GM19035 (cell line): Measurements from ENCODE around the gene TBC1D10A.
A peak's percentile ranks its signal among the peaks of the same experiment; 100 is the strongest.

Source experiments
- ATAC-seq: cut with Tn5 transposase; IDR thresholded peaks from one replicate; pipeline ENCODE4 v1.9.1; 2021; ENCODE audit not compliant: unreplicated experiment

Gene TBC1D10A

DNA sequence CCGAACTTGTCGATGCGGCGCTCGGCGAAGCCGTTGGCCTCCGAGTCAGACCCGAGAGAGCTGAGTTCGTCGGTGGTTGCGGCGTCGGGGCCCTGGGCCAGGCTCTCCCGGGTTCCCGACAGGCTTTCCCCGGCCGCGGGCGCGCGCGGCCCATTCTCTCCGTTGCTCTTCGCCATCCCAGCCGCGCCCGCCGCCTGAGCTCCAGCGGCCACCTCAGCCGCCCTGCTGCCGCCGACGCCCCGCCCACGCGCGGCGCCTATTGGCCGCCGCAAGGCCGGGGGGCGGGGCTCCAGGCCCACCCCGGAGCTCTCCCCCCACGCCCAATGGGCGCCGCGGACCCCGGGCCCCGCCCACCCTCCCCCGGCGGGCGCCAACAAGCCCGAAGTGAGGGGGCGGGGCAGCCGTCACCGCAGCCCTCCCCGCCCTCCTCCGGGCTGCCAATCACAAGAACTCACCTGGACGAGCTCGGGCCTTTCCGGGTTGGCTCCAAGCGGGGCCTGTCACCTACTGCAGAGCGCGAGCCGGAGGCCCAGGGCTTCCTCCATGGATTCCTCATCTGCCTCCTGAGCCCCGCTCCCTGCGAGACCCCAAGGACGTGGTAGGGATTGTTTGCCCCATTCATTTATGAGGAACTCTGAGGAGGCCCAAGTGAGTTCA lies at the start of gene TBC1D10A:
Gene TBC1D10A (minus strand): TSS at position 236 of the 657 bp plus-strand sequence. CDS start 60 bp downstream, at position 176.
- ATAC-seq: peak; percentile 92

- ATAC-seq: no peak
Observed at GRCh38 chr22:30375312-30375849, 48.6 kb upstream of the TBC1D10A start.

- no peak for ATAC-seq
Observed at GRCh38 chr22:30373331-30374325, 46.9 kb upstream of the TBC1D10A start.

- ATAC-seq: no peak
Observed at GRCh38 chr22:30372915-30373314, 46.2 kb upstream of the TBC1D10A start.

DNA sequence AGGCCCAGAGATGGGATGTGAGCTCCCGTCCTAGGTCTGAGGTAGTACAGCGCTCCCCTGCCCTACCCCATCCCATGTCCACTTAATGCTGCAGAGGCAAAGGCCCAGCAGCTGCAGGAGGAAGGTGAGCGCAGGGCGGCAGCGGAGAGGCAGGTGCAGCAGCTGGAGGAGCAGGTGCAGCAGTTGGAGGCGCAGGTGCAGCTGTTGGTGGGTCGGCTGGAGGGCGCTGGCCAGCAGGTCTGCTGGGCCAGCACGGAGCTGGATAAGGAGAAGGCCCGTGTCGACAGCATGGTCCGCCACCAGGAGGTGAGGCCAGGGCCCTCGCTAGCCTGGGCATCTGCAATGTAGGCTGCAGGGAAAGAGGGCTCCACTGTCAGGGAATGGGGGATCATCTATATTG lies 45.2 kb upstream of the TBC1D10A start:
- no peak for ATAC-seq

DNA sequence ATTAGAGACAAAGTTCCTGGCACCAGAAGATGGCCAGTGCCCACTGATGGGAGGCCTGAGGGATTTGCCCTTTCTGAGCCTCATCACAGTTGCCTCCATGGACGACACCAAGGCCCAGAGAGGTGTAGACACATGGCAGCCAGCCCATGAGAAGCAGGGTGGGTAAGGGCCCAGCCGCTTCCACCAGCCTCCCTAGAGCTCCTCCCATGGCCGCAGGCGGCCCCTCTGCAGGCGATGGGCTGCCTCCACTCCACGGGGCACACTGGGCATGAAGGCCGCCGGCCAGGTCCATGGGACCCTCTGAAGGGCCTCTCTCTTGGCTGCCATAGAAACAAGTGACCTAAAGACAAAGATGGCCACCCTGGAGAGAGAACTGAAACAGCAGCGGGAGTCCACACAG lies 44.6 kb upstream of the TBC1D10A start:
- no peak for ATAC-seq

DNA sequence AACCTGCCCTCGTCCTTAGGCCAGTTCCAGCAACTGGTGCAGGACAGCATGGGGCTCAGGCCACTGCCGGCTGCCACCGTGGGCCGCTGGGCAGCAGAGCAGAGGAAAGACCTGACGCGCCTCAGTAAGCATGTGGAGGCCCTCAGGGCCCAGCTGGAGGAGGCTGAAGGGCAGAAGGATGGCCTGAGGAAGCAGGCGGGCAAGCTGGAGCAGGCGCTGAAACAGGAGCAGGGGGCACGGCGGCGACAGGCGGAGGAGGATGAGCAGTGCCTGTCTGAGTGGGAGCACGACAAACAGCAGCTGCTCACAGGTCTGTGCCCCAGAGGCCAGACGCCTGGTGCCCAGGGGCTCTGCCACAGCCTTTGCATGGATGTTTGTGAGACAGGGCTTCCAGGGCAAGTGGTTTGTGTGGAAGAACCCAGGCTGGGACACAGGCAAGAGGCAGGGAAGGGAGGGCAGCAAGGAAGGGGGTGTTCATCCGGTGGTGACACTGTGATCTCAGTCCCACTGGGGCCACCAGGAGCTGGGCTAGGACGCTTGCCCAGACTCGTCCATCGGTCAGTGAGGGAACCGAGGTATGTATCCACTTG lies 44.0 kb upstream of the TBC1D10A start:
- ATAC-seq: no peak

DNA sequence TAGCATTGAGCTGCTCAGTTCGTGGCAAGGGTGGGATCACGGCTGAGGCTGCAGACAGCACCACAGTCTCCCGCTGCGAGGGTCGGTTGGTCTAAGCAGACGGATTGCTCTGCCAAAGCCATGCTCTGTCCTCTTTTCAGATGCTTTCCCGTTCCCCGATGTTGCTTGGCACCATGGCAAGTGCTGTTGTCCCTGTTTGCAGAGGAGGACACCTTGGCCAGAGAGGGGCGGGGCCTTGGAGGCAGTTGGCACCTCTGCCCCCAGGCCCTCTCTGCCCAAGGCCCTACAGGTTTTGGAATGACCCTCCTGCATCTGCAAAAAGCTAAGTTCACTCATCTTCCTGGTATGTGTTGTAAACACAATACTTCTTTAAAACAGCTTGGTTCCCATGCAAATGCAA lies 41.7 kb upstream of the TBC1D10A start:
- no peak for ATAC-seq

GRCh38 chr22:30365891-30366290 lies 39.1 kb upstream of the TBC1D10A start:
- ATAC-seq: no peak

- no peak for ATAC-seq
Observed at GRCh38 chr22:30362651-30363281, 36.0 kb upstream of the TBC1D10A start.

- ATAC-seq: no peak
Observed at GRCh38 chr22:30361916-30362650, 35.3 kb upstream of the TBC1D10A start.

DNA sequence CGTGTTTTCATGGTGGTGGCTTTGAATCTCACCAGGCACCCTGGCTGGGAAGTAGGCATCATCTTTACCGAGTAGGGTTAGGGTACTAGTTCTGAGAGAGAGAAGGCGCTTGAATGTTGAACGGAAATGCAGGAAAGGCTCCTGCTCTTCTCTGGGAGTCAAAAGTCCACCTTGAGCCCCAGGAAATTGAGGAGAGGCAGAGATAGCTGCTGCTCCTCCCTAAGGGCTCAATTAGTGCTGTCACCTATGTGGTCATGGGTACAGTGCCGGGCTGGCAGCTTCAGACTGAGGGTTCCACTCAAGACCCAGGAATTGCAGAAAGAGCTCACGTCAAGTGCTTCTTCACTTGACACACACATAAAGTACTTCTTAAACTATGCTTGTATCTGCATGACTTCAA lies 31.8 kb upstream of the TBC1D10A start:
- no peak for ATAC-seq

- ATAC-seq: no peak
Observed at GRCh38 chr22:30357650-30358215, 31.0 kb upstream of the TBC1D10A start.

DNA sequence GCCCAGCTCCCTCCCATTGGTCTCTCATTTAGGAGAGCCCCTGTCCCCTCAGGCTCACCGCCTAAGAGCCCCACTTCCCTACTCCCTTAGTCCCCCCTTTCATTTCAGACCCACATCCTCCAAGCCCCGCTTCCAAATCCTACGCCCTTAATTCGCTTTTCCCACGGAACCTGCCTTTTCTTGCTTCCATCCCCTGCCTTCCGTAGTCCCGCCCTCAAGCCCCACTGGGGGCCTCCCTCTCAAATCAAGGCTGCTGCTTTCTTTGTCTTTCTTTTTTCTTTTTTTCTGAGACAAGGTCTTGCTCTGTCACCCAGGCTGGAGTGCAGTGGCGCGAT lies 30.5 kb upstream of the TBC1D10A start:
- no peak for ATAC-seq

- ATAC-seq: peak; percentile 96
Observed at GRCh38 chr22:30356449-30357235, 29.9 kb upstream of the TBC1D10A start, which contains the start of the genes CCDC157 and SF3A1. Gene CCDC157, plus strand, starts transcription at chr22:30357007. Its CDS starts 8,994 bp downstream, at chr22:30366001. Gene SF3A1, minus strand, starts transcription at chr22:30356894. Its CDS starts 102 bp downstream, at chr22:30356792.

GRCh38 chr22:30354644-30355043 lies 27.9 kb upstream of the TBC1D10A start:
- no peak for ATAC-seq

DNA sequence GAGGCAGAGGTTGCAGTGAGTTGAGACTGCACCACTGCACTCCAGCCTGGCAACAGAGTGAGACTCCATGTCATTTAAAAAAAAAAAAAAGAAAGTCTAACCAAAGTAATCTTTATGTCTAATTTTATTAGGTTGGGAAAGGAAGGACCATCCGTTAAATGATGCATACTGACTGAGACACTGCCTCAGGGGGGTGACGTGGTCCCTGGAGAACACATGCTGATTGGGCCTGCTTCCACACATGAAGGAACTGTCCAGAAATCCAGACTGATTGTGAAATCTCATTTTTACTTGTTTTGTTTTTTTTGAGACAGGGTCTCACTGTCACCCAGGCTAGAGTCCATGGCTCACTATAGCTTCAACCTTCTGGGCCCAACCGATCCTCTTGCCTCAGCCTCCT lies 24.5 kb upstream of the TBC1D10A start:
- no peak for ATAC-seq

- no peak for ATAC-seq
Observed at GRCh38 chr22:30348809-30349208, 22.1 kb upstream of the TBC1D10A start.

GRCh38 chr22:30348404-30348803 lies 21.7 kb upstream of the TBC1D10A start:
- ATAC-seq: no peak
